GM19035 (cell line): Measurements from ENCODE around the gene UGT2B17.
"Not testable (repeated sequence)": the region's sequence is repeated elsewhere in the genome, so short reads cannot be mapped to it uniquely, and the experiment has no call there.

Source experiments
- ATAC-seq: cut with Tn5 transposase; IDR thresholded peaks from one replicate; pipeline ENCODE4 v1.9.1; 2021; ENCODE audit not compliant: unreplicated experiment

UGT2B17 gene

GRCh38 chr4:68576272-68577125 is at the start of gene UGT2B17:
Gene UGT2B17 (minus strand): TSS chr4:68576322. CDS start chr4:68568484, 7,838 bp downstream.
- ATAC-seq: peak; percentile 79

- not testable (repeated sequence) for ATAC-seq
Observed at GRCh38 chr4:68622731-68623130, 46.6 kb upstream of the UGT2B17 start.

GRCh38 chr4:68617003-68617698 is 41.0 kb upstream of the UGT2B17 start:
- ATAC-seq: no peak

GRCh38 chr4:68615699-68616422 is 39.7 kb upstream of the UGT2B17 start:
- ATAC-seq: no peak

- no peak for ATAC-seq
Observed at GRCh38 chr4:68613752-68614151, 37.6 kb upstream of the UGT2B17 start.

- no peak for ATAC-seq
Observed at GRCh38 chr4:68606240-68606639, 30.1 kb upstream of the UGT2B17 start.

- no peak for ATAC-seq
Observed at GRCh38 chr4:68599150-68599549, 23.0 kb upstream of the UGT2B17 start.

GRCh38 chr4:68597482-68597881 is 21.4 kb upstream of the UGT2B17 start:
- ATAC-seq: no peak

- no peak for ATAC-seq
Observed at GRCh38 chr4:68594678-68595077, 18.6 kb upstream of the UGT2B17 start.

- ATAC-seq: no peak
Observed at GRCh38 chr4:68593112-68593511, 17.0 kb upstream of the UGT2B17 start.

- no peak for ATAC-seq
Observed at GRCh38 chr4:68592673-68593072, 16.6 kb upstream of the UGT2B17 start.

- ATAC-seq: no peak
Observed at GRCh38 chr4:68591204-68591603, 15.1 kb upstream of the UGT2B17 start.

GRCh38 chr4:68589790-68590189 is 13.7 kb upstream of the UGT2B17 start:
- no peak for ATAC-seq

- ATAC-seq: no peak
Observed at GRCh38 chr4:68582339-68582717, 6.2 kb upstream of the UGT2B17 start.

- ATAC-seq: no peak
Observed at GRCh38 chr4:68581383-68582338, 5.5 kb upstream of the UGT2B17 start.

- no peak for ATAC-seq
Observed at GRCh38 chr4:68577590-68577989, 1.5 kb upstream of the UGT2B17 start.

GRCh38 chr4:68575636-68576035 is 486 bp downstream of the UGT2B17 start:
- not testable (repeated sequence) for ATAC-seq

GRCh38 chr4:68575081-68575480 is 1.0 kb downstream of the UGT2B17 start:
- no peak for ATAC-seq

- no peak for ATAC-seq
Observed at GRCh38 chr4:68572653-68573170, 3.4 kb downstream of the UGT2B17 start.

GRCh38 chr4:68570122-68570507 is 6.0 kb downstream of the UGT2B17 start:
- ATAC-seq: no peak
